Activated naive CD4-positive, alpha-beta T cell treated with anti-CD3 and anti-CD28 coated beads, Interleukin-2, amount 50 U/mL, for 24 hours (primary cell): ENCODE data around the gene ARPC1A.
"Not testable (repeated sequence)": the region's sequence is repeated elsewhere in the genome, so short reads cannot be mapped to it uniquely, and the experiment has no call there.

Experiments
- H3K27ac Mint-ChIP-seq: one replicate; pipeline ENCODE4 v1.8.0; 2021; ENCODE audit warnings: mild to moderate bottlenecking, mixed read lengths
- H3K27me3 Mint-ChIP-seq: one replicate; pipeline ENCODE4 v1.8.0; 2021; ENCODE audit warnings: mixed read lengths
- H3K36me3 Mint-ChIP-seq: one replicate; pipeline ENCODE4 v1.8.0; 2021; ENCODE audit warnings: mixed read lengths
- H3K4me1 Mint-ChIP-seq: one replicate; pipeline ENCODE4 v1.8.0; 2021; ENCODE audit warnings: mixed read lengths
- H3K4me3 Mint-ChIP-seq: one replicate; pipeline ENCODE4 v1.8.0; 2021; ENCODE audit warnings: mild to moderate bottlenecking, mixed read lengths
- H3K9me3 Mint-ChIP-seq: one replicate; pipeline ENCODE4 v1.8.0; 2021; ENCODE audit warnings: mixed read lengths

ARPC1A gene

DNA sequence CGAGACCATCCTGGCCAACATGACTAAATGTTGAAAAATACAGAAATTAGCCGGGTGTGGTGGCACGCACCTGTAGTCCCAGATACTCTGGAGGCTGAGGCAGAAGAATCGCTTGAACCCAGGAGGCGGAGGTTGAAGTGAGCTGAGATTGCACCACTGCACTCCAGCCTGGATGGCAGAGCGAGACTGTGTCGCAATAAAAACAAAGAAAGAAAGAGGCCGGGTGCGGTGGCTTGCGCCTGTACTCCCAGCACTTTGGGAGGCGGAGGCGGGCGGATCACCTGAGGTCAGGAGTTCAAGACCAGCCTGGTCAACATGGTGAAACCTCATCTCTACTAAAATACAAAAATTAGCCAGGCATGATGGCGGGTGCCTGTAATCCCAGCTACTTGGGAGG is 61.5 kb downstream of the ARPC1A start:
- H3K36me3 Mint-ChIP-seq, H3K27me3 Mint-ChIP-seq, H3K27ac Mint-ChIP-seq, H3K9me3 Mint-ChIP-seq, H3K4me3 Mint-ChIP-seq: not testable (repeated sequence)
- H3K4me1 Mint-ChIP-seq, result peaks cover 21% of the 10 kb centered on the region

DNA sequence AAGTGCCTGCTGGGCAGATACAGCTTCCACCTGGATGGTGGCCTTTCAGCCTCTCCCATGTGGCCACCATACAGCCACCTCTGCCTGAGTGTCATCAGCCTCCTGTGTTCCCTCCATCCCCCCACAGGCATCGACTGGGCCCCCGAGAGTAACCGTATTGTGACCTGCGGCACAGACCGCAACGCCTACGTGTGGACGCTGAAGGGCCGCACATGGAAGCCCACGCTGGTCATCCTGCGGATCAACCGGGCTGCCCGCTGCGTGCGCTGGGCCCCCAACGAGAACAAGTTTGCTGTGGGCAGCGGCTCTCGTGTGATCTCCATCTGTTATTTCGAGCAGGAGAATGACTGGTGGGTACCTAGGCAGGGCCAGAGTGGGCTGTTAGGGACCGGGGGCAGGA is 62.2 kb downstream of the ARPC1A start:
- no peaks in the 10 kb centered on the region for H3K27me3 Mint-ChIP-seq
- peaks cover 1% of the 10 kb centered on the region for H3K36me3 Mint-ChIP-seq
- H3K9me3 Mint-ChIP-seq, result no peaks in the 10 kb centered on the region
- H3K4me1 Mint-ChIP-seq, result peaks cover 21% of the 10 kb centered on the region
- H3K4me3 Mint-ChIP-seq, result no peak overlapping the region
- H3K27ac Mint-ChIP-seq, result no peak overlapping the region

DNA sequence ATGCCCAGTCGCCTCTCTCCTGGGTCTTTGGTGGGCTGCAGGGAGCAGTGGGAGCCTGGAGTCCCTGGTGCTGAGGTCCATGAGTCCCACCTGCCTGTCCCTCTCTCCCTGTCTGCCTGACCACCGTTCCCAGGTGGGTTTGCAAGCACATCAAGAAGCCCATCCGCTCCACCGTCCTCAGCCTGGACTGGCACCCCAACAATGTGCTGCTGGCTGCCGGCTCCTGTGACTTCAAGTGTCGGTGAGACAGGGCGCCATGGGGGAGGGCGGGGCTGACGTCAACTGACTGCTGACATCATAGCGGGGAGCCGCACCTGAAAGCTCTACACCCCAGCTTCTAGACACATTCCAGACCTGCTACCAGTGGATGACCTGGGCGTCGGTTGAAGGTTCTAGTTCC is 64.1 kb downstream of the ARPC1A start:
- Mint-ChIP-seq H3K4me1 (peaks cover 19% of the 10 kb centered on the region), H3K27me3 (no peaks in the 10 kb centered on the region), H3K4me3 (no peak overlapping the region), H3K36me3 (no peaks in the 10 kb centered on the region), H3K27ac (no peak overlapping the region), H3K9me3 (no peaks in the 10 kb centered on the region)

DNA sequence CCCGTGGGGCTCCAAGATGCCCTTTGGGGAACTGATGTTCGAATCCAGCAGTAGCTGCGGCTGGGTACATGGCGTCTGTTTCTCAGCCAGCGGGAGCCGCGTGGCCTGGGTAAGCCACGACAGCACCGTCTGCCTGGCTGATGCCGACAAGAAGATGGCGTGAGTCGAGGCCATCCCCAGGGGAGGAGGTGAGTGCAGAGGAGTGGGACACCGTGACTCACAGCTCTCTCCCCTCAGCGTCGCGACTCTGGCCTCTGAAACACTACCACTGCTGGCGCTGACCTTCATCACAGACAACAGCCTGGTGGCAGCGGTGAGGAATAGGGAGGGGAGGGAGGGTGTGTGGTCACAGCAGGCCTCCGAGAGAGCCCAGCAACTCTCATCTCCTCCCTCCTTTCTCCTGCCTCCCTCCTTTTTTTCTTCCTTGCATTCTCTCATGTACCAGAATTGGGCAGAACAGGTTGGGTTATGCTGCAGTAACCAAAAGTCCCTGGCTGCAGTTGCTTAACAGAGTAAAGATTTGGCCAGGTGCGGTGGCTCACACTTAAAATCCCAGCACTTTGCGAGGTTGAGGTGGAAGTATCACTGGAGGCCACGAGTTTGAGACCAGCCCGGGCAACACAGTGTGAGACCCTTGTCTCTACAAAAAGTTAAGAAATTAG is 65.4 kb downstream of the ARPC1A start:
- Mint-ChIP-seq H3K27me3 (no peaks in the 10 kb centered on the region), H3K27ac (peak overlapping the region; percentile 46), H3K9me3 (no peaks in the 10 kb centered on the region), H3K4me3 (no peak overlapping the region), H3K36me3 (no peaks in the 10 kb centered on the region), H3K4me1 (peaks cover 19% of the 10 kb centered on the region)

DNA sequence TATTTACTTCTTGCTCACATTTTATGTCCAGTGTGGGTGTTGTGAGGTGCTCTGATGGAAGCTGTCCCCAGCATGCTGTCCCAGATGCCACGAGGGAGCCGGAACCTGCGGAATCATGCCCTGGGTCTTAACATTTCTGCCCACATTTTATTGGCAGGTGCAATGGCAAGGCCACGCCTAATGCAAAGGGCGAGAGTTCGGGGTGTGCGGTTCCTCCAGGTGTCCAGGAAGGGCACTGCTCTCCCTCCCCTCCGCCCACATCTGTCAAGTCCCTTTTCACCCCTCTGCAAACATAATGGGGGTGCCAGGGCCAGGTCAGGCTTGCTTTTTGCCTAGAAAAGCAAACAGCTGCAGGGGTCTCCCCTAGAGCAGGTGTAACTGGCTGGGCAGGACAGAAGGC is 66.3 kb downstream of the ARPC1A start:
- Mint-ChIP-seq H3K36me3 (peaks cover 2% of the 10 kb centered on the region), H3K4me3 (peak overlapping the region; percentile 52), H3K4me1 (peaks cover 19% of the 10 kb centered on the region), H3K27me3 (no peaks in the 10 kb centered on the region), H3K9me3 (no peaks in the 10 kb centered on the region), H3K27ac (no peak overlapping the region)

DNA sequence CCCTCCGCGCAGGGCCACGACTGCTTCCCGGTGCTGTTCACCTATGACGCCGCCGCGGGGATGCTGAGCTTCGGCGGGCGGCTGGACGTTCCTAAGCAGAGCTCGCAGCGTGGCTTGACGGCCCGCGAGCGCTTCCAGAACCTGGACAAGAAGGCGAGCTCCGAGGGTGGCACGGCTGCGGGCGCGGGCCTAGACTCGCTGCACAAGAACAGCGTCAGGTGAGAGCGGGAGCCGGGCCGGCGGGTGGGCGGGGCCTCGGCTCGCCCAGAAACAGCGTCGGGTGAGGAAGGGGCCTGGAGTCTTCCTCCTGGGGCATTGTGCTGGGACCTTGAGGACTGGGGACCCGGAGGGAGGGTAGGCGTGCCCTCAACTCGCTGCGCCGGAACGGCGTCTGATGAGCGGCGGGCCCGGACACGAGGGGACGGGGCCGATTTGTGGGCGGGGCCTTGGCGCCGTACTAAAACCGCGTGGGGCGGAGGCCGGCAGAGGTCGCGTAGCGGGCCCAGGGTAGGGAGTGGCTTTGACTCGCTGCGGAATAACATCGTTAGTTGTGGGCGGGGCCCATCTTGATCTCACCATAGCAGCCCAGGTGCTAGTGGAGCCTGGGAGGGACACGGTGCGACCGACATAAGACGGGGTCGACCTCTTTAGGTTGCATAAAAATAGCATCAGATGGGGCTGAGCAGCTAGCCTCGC is 67.1 kb downstream of the ARPC1A start:
- H3K27me3 Mint-ChIP-seq, result no peaks in the 10 kb centered on the region
- H3K4me3 Mint-ChIP-seq, result peak overlapping the region; percentile 81
- peak overlapping the region; percentile 55 for H3K27ac Mint-ChIP-seq
- no peaks in the 10 kb centered on the region for H3K9me3 Mint-ChIP-seq
- H3K4me1 Mint-ChIP-seq, result peaks cover 21% of the 10 kb centered on the region
- H3K36me3 Mint-ChIP-seq, result peaks cover 3% of the 10 kb centered on the region

DNA sequence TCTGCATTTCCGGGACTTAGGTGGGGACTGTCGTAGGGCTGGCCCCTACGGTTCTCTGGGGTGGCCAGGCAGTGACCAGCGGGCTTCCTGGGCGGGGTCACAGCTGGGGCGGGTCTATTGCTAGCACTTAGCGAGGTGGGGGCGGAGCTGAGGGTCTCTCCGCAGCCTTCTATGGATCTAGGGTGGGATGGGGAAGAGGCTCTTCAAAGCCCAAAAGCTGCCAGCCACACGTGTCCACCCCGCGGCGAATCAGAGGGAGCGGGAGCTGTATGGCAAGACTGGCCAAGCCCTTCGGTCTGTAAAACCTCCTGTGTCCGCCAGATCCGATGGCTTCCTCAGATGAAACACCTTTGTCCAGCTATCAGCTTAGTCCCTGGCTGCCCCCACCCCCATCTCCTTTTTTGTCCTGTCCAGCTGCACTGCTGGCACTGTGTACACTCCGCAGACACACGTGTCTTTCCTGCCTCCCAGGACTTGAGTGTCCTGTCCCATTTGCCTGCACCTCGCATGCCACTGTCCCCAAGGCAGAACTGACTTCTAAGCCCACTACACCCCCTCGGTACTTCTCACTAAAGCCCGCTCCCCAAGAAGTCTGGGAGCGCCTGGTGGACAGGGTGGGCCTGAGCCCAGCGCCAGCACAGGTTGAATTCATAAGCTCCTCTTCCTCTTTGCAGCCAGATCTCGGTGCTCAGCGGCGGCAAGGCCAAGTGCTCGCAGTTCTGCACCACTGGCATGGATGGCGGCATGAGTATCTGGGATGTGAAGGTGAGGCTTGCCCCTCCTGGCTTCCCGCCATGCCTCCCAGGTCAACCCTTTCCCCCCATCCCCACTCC is 67.9 kb downstream of the ARPC1A start:
- Mint-ChIP-seq H3K27ac (peak overlapping the region; percentile 35), H3K36me3 (peaks cover 6% of the 10 kb centered on the region), H3K9me3 (no peaks in the 10 kb centered on the region), H3K4me3 (peak overlapping the region; percentile 81), H3K27me3 (no peaks in the 10 kb centered on the region), H3K4me1 (peaks cover 24% of the 10 kb centered on the region)

DNA sequence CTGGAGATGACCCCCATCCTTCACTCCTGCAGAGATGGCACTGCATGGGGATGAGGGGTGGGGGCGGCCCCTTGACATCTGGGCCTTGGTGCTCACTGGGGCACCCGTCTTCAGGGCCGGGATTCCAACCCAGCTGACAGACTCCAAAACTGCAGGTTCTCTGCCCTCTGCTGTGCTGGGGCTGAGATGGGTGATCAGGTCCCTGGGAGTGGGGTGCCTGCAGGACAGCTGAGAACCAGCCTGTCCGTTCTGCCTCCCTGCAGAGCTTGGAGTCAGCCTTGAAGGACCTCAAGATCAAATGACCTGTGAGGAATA is 68.4 kb downstream of the ARPC1A start:
- Mint-ChIP-seq H3K4me3 (no peak overlapping the region), H3K27me3 (no peaks in the 10 kb centered on the region), H3K36me3 (peaks cover 9% of the 10 kb centered on the region), H3K9me3 (no peaks in the 10 kb centered on the region), H3K4me1 (peaks cover 24% of the 10 kb centered on the region), H3K27ac (peak overlapping the region; percentile 23)

DNA sequence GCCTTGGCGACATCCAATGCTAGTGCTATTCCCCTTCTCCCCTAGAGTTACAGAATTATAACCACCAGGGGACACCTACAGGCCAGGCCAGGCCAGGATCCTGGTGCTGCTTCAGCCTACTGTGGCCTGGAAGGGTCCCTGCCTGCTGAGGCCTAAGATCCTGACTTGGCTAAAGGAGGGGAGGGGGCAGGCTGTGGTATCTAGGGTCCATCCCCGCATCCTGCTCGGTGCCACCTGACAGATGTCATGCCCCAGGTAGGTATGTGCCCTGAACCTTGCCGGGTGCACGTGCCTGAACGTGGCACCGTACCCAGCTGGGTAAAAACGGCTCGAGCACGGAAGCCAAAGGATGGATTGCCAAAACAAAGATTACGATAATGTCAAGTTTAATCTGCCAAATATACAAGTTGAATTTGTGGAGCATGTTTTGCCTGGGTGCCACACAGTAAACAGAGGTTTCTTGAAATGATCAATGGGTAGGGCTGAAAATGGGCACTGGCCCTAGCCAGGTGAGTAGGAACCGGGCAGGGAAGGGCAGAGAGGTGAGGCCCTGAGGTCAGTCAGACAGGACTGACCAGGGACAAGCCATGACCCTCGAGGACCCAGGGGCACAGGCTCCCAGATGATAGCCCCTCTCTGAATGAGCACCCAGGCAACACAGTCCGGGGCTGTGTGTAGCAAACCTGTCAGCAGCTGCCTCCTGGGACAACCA is 70.1 kb downstream of the ARPC1A start:
- Mint-ChIP-seq H3K4me3 (no peak overlapping the region), H3K4me1 (peaks cover 24% of the 10 kb centered on the region), H3K27me3 (no peaks in the 10 kb centered on the region), H3K27ac (peak overlapping the region; percentile 17), H3K9me3 (no peaks in the 10 kb centered on the region), H3K36me3 (peaks cover 12% of the 10 kb centered on the region)

DNA sequence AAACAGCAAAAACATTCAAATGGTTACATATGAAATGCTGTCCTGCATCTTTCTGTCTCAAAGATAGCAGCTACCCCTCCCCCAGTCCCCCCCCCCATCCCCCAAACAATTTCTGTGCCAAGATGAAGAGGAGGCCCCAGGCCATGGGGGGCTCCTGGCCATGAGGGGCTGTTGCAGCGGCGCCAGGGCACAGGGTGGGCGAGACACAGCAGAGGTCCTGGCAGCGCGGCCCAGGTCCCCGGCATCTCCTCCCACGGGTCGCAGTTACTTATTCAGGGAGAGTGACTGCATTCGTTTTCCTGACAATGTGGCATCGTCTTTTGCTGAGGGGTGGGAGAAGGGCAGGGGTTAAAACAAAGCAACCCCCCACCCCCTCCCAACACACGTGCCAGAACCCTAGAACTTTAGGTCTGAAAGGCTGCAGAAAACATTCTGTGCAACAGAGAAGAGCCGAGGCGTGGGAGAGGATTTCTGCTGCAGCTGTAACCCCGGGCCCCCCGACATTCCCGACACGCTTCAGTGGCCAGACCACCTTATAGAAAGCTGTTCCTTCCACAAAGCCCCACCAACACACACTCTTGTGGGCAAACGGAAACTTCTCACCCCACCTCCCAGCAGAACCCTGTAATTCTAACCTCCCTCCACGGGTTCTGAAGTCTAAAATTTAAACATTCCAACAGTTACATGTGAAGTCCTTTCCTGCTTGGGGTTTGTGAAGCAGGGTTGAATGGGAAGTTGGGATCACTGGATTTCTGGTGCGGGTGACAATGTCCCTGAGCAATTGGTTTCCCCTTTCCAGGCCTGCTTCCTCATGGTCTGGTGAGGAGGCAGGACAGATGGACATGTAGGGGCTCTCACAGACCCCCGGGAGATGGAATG is 71.0 kb downstream of the ARPC1A start:
- Mint-ChIP-seq H3K9me3 (no peaks in the 10 kb centered on the region), H3K36me3 (peaks cover 16% of the 10 kb centered on the region), H3K4me3 (no peak overlapping the region), H3K27ac (peak overlapping the region; percentile 23), H3K4me1 (peaks cover 24% of the 10 kb centered on the region), H3K27me3 (no peaks in the 10 kb centered on the region)

DNA sequence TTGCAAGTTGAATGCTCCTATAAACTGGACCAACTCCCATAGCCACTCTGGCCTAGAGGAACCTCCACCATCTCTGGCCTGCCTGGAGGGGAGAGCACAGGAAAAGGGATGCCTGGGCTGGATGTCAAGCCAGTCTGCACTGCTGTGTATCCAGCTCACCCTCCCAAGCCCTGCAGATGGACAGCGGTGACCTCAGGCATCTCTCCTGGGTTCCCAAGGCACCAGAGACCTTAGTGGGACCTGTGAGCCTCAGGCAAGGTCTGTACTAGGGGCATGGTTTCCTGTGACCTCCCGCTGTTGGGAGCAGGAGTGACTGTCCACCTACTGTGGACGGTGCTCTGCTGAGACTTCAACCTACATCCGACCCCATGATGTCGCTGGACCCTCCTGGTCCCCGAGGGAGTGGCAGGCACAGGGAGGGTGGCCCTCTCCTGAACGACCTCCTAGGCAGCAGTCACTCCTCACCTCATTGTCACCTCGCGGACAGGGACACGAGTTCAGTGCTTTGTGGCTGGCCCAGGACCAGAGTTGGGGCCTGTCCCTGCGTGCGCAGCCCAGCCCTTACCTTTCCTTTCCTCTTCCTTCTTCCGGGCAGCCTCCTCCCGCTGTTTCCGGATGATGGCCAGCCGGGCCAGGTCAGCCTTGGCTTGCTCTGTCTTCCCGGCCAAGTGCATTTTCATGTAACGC is 71.7 kb downstream of the ARPC1A start:
- H3K9me3 Mint-ChIP-seq, result no peaks in the 10 kb centered on the region
- H3K27ac Mint-ChIP-seq, result peak overlapping the region; percentile 90
- peaks cover 16% of the 10 kb centered on the region for H3K36me3 Mint-ChIP-seq
- peaks cover 20% of the 10 kb centered on the region for H3K4me1 Mint-ChIP-seq
- H3K4me3 Mint-ChIP-seq, result no peak overlapping the region
- no peaks in the 10 kb centered on the region for H3K27me3 Mint-ChIP-seq

DNA sequence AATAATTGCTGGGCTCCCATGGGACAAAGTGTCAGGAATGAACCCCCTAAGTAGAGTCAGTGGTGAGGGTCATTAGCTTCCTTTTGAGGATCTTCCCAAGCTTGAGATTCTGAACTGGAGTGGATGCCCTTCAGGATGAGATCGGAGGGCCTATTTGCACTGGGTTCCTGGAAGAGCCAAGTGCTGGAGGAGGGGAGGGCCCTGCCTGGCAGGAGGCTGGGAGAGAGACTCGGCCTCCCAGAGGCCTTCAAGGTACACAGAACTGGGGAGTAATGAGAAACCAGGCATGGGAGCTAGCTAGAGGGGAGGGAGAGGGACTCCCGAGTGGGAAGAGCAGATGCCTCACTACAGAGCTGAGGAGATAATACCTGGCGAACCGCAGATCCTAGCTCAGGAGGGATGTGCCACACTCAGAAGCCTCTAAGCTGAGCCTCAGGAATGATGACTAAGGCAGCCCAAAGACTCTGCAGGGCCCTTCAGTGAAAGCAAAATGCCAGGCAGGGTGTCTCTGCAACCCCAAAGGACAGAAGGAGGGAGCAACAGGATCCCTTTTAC is 73.3 kb downstream of the ARPC1A start:
- H3K27me3 Mint-ChIP-seq, result no peaks in the 10 kb centered on the region
- H3K4me3 Mint-ChIP-seq, result no peak overlapping the region
- peaks cover 21% of the 10 kb centered on the region for H3K4me1 Mint-ChIP-seq
- peak overlapping the region; percentile 90 for H3K27ac Mint-ChIP-seq
- no peaks in the 10 kb centered on the region for H3K9me3 Mint-ChIP-seq
- peaks cover 26% of the 10 kb centered on the region for H3K36me3 Mint-ChIP-seq

DNA sequence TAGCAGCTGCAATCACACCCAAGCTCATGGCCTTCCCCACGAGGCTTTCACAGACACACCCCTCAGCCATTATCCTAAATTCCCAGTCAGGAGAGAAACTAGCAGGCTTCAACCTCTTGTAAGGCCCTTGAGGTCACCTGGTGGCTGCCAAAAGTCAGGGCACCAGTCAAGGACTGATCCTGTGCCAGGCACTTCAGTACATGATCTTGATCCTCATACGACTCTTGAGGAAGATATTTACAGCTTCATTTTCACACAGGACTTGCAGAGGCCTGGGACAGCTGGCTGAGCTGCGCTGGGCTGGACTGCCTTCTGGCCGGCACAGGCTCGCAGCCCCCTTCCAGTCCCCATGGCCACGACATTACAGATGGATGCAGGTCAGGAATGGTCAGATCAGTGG is 73.9 kb downstream of the ARPC1A start:
- Mint-ChIP-seq H3K27me3 (no peaks in the 10 kb centered on the region), H3K4me3 (no peak overlapping the region), H3K4me1 (peaks cover 23% of the 10 kb centered on the region), H3K9me3 (no peaks in the 10 kb centered on the region), H3K36me3 (peaks cover 29% of the 10 kb centered on the region), H3K27ac (no peak overlapping the region)

DNA sequence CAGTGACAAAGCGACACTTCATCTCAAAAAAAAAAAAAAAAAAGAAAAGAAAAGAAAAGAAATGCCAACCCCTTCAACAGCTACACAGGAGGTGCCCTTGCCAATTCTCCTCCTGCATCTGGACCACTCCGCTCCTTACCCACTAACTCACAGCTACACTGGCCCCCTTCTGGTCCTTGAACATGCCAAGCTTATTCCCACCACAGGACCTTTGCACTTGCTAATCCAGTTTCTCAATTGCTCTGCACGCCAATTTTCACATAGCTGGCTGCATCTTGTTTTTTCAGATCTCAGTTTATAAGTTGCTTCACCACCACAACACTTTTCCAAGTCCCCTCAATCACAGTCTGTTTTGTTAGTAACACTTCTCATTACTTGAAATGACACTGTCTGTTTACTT is 77.2 kb downstream of the ARPC1A start:
- H3K9me3 Mint-ChIP-seq, result no peaks in the 10 kb centered on the region
- H3K36me3 Mint-ChIP-seq, result peaks cover 25% of the 10 kb centered on the region
- H3K27ac Mint-ChIP-seq, result peak overlapping the region; percentile 44
- no peak overlapping the region for H3K4me3 Mint-ChIP-seq
- H3K4me1 Mint-ChIP-seq, result peaks cover 36% of the 10 kb centered on the region
- H3K27me3 Mint-ChIP-seq, result no peaks in the 10 kb centered on the region
